NCI-H345 treated with DMSO at 0.1 percent for 48 hours (cell line): ENCODE data around the gene NHP2.
"Not testable (repeated sequence)": the region's sequence is repeated elsewhere in the genome, so short reads cannot be mapped to it uniquely, and the experiment has no call there.

Experiments used
- DNase-seq: peaks from one replicate; lab custom pipeline; 2025; ENCODE audit not compliant: unreplicated experiment; lab: John Stamatoyannopoulos, UW

The NHP2 gene

GRCh38 chr5:178153530-178154340 is at the start of gene NHP2:
NHP2 (minus strand) TSS chr5:178153885; CDS start chr5:178153817, 68 bp downstream.
- peak; percentile 95 for DNase-seq

- DNase-seq, result no peak
These were observed 48.9 kb upstream of the NHP2 start for GRCh38 chr5:178202541-178202940.

GRCh38 chr5:178201927-178202235 is 48.2 kb upstream of the NHP2 start:
- no peak for DNase-seq

GRCh38 chr5:178201221-178201926 is 47.7 kb upstream of the NHP2 start:
- no peak for DNase-seq

GRCh38 chr5:178199581-178200434 is 46.1 kb upstream of the NHP2 start:
- no peak for DNase-seq

GRCh38 chr5:178198706-178199105 is 45.0 kb upstream of the NHP2 start:
- DNase-seq, result no peak

- DNase-seq, result not testable (repeated sequence)
These were observed 44.5 kb upstream of the NHP2 start for GRCh38 chr5:178198151-178198550.

GRCh38 chr5:178196986-178197385 is 43.3 kb upstream of the NHP2 start:
- no peak for DNase-seq

GRCh38 chr5:178196281-178196812 is 42.7 kb upstream of the NHP2 start:
- DNase-seq, result no peak

GRCh38 chr5:178194026-178194425 is 40.3 kb upstream of the NHP2 start:
- DNase-seq, result no peak

GRCh38 chr5:178193251-178193809 is 39.6 kb upstream of the NHP2 start:
- DNase-seq, result no peak

GRCh38 chr5:178192787-178193186 is 39.1 kb upstream of the NHP2 start:
- no peak for DNase-seq

GRCh38 chr5:178192244-178192643 is 38.6 kb upstream of the NHP2 start:
- no peak for DNase-seq

- DNase-seq, result no peak
These were observed 38.0 kb upstream of the NHP2 start for GRCh38 chr5:178191661-178192060.

GRCh38 chr5:178189433-178189832 is 35.7 kb upstream of the NHP2 start:
- no peak for DNase-seq

- DNase-seq, result no peak
These were observed 33.3 kb upstream of the NHP2 start, which contains the start of gene GMCL2 for GRCh38 chr5:178187014-178187413. GMCL2 (minus strand) TSS chr5:178187371; CDS start chr5:178187299, 72 bp downstream.

GRCh38 chr5:178186427-178186826 is 32.7 kb upstream of the NHP2 start:
- no peak for DNase-seq

- no peak for DNase-seq
These were observed 28.6 kb upstream of the NHP2 start for GRCh38 chr5:178182158-178182876.

- no peak for DNase-seq
These were observed 26.6 kb upstream of the NHP2 start for GRCh38 chr5:178180141-178180863.

- no peak for DNase-seq
These were observed 23.9 kb upstream of the NHP2 start for GRCh38 chr5:178177569-178177968.
